ENCODE results near the gene EVI5.
"Not testable (repeated sequence)": the region's sequence is repeated elsewhere in the genome, so short reads cannot be mapped to it uniquely, and the experiment has no call there.

The EVI5 gene

GRCh38 chr1:92601044-92601443 is 183.9 kb downstream of the EVI5 start:
- no peaks in the 10 kb centered on the region for H3K9me2 ChIP-seq (ENCODE audit: low read depth, low read length)
- TF ChIP-seq CTCF (IDR thresholded peaks at IDR 0.05; ENCODE audit: low read length) (no peak), EZH2 (IDR thresholded peaks at IDR 0.05; ENCODE audit: borderline replicate concordance, low read length) (no peak)
- no peaks in the 10 kb centered on the region for H3F3A ChIP-seq (ENCODE audit: insufficient read depth, low read length)
- H3K4me2 ChIP-seq (ENCODE audit: low read length): no peak overlapping the region
- H3K27me3 ChIP-seq (ENCODE audit: insufficient read depth, low read length): no peaks in the 10 kb centered on the region
- no peaks in the 10 kb centered on the region for H4K20me1 ChIP-seq (ENCODE audit: insufficient read depth, low read length)
- no peak overlapping the region for H2AFZ ChIP-seq (ENCODE audit: low read length)
- H3K27ac ChIP-seq (ENCODE audit: low read depth, low read length, poor library complexity, severe bottlenecking): no peak overlapping the region
- no peak overlapping the region for H3K9ac ChIP-seq (ENCODE audit: low read length)
- no peaks in the 10 kb centered on the region for H3K79me2 ChIP-seq (ENCODE audit: insufficient read depth, low read length)
- H3K4me1 ChIP-seq (ENCODE audit: insufficient read depth, low read length, severe bottlenecking): no peaks in the 10 kb centered on the region
- H3K9me3 ChIP-seq (ENCODE audit: low read length): no peaks in the 10 kb centered on the region
- no peaks in the 10 kb centered on the region for H3K36me3 ChIP-seq (ENCODE audit: insufficient read depth, low read length)
- no peak overlapping the region for H3K4me3 ChIP-seq (ENCODE audit: low read depth, low read length, poor library complexity, severe bottlenecking)

- Histone ChIP-seq H3K27me3 (ENCODE audit: insufficient read depth, low read length) (no peaks in the 10 kb centered on the region), H3K4me2 (ENCODE audit: low read length) (no peak overlapping the region), H3K4me1 (ENCODE audit: insufficient read depth, low read length, severe bottlenecking) (no peaks in the 10 kb centered on the region), H3K27ac (ENCODE audit: low read depth, low read length, poor library complexity, severe bottlenecking) (no peak overlapping the region), H3K9ac (ENCODE audit: low read length) (no peak overlapping the region), H3K9me3 (ENCODE audit: low read length) (no peaks in the 10 kb centered on the region), H3K79me2 (ENCODE audit: insufficient read depth, low read length) (no peaks in the 10 kb centered on the region), H4K20me1 (ENCODE audit: insufficient read depth, low read length) (no peaks in the 10 kb centered on the region), H3F3A (ENCODE audit: insufficient read depth, low read length) (no peaks in the 10 kb centered on the region), H3K9me2 (ENCODE audit: low read depth, low read length) (no peaks in the 10 kb centered on the region), H3K36me3 (ENCODE audit: insufficient read depth, low read length) (no peaks in the 10 kb centered on the region), H2AFZ (ENCODE audit: low read length) (no peak overlapping the region), H3K4me3 (ENCODE audit: low read depth, low read length, poor library complexity, severe bottlenecking) (no peak overlapping the region)
- TF ChIP-seq EZH2 (IDR thresholded peaks at IDR 0.05; ENCODE audit: borderline replicate concordance, low read length): no peak
- peak; percentile 49 for TF ChIP-seq CTCF (IDR thresholded peaks at IDR 0.05; ENCODE audit: low read length)
Measured at GRCh38 chr1:92599184-92599583, 185.7 kb downstream of the EVI5 start.

- H3K9me2 ChIP-seq (ENCODE audit: low read depth, low read length); H3K79me2 ChIP-seq (ENCODE audit: insufficient read depth, low read length); H3K9me3 ChIP-seq (ENCODE audit: low read length); H3K4me1 ChIP-seq (ENCODE audit: insufficient read depth, low read length, severe bottlenecking); H3K4me3 ChIP-seq (ENCODE audit: low read depth, low read length, poor library complexity, severe bottlenecking); H3K4me2 ChIP-seq (ENCODE audit: low read length); H2AFZ ChIP-seq (ENCODE audit: low read length); H3F3A ChIP-seq (ENCODE audit: insufficient read depth, low read length); H3K27ac ChIP-seq (ENCODE audit: low read depth, low read length, poor library complexity, severe bottlenecking); H3K36me3 ChIP-seq (ENCODE audit: insufficient read depth, low read length); H3K27me3 ChIP-seq (ENCODE audit: insufficient read depth, low read length); H3K9ac ChIP-seq (ENCODE audit: low read length); H4K20me1 ChIP-seq (ENCODE audit: insufficient read depth, low read length): not testable (repeated sequence)
Measured at GRCh38 chr1:92589361-92589760, 195.5 kb downstream of the EVI5 start.

- Histone ChIP-seq H3K4me1 (ENCODE audit: insufficient read depth, low read length, severe bottlenecking) (no peaks in the 10 kb centered on the region), H3K4me3 (ENCODE audit: low read depth, low read length, poor library complexity, severe bottlenecking) (no peak overlapping the region), H3K9me2 (ENCODE audit: low read depth, low read length) (no peaks in the 10 kb centered on the region), H4K20me1 (ENCODE audit: insufficient read depth, low read length) (no peaks in the 10 kb centered on the region), H3K4me2 (ENCODE audit: low read length) (no peak overlapping the region), H3F3A (ENCODE audit: insufficient read depth, low read length) (no peaks in the 10 kb centered on the region), H3K27me3 (ENCODE audit: insufficient read depth, low read length) (no peaks in the 10 kb centered on the region), H3K9me3 (ENCODE audit: low read length) (peaks cover 5% of the 10 kb centered on the region), H2AFZ (ENCODE audit: low read length) (no peak overlapping the region), H3K36me3 (ENCODE audit: insufficient read depth, low read length) (no peaks in the 10 kb centered on the region), H3K79me2 (ENCODE audit: insufficient read depth, low read length) (no peaks in the 10 kb centered on the region), H3K27ac (ENCODE audit: low read depth, low read length, poor library complexity, severe bottlenecking) (no peak overlapping the region), H3K9ac (ENCODE audit: low read length) (no peak overlapping the region)
- TF ChIP-seq EZH2 (IDR thresholded peaks at IDR 0.05; ENCODE audit: borderline replicate concordance, low read length) (no peak), CTCF (IDR thresholded peaks at IDR 0.05; ENCODE audit: low read length) (no peak)
Measured at GRCh38 chr1:92587445-92587844, 197.5 kb downstream of the EVI5 start.

Data from OCI-LY1 (cell line).